ENCODE data around the gene SCN2B.

SCN2B gene
- 0 to 0.06 reads per million in 2 experiments for total RNA-seq

- no peak for DNase-seq (ENCODE audit: low read depth)
These were observed at the start of gene SCN2B for GRCh38 chr11:118175993-118176777. SCN2B (minus strand) TSS chr11:118176639; CDS start chr11:118176431, 208 bp downstream.

GRCh38 chr11:118224511-118225188 is 48.2 kb upstream of the SCN2B start, which contains the start of gene JAML:
JAML (minus strand) TSS chr11:118225011; CDS start chr11:118214866, 10,145 bp downstream.
- peak; percentile 56 for DNase-seq (ENCODE audit: low read depth)

GRCh38 chr11:118223992-118224391 is 47.6 kb upstream of the SCN2B start:
- DNase-seq (ENCODE audit: low read depth) = no peak

- DNase-seq (ENCODE audit: low read depth) = no peak
These were observed 47.1 kb upstream of the SCN2B start for GRCh38 chr11:118223570-118223969.

GRCh38 chr11:118222437-118222836 is 46.0 kb upstream of the SCN2B start:
- no peak for DNase-seq (ENCODE audit: low read depth)

- no peak for DNase-seq (ENCODE audit: low read depth)
These were observed 45.0 kb upstream of the SCN2B start for GRCh38 chr11:118221419-118221818.

GRCh38 chr11:118219732-118220131 is 43.3 kb upstream of the SCN2B start:
- no peak for DNase-seq (ENCODE audit: low read depth)

- DNase-seq (ENCODE audit: low read depth) = no peak
These were observed 42.8 kb upstream of the SCN2B start for GRCh38 chr11:118219244-118219643.

- no peak for DNase-seq (ENCODE audit: low read depth)
These were observed 41.1 kb upstream of the SCN2B start for GRCh38 chr11:118217575-118217974.

GRCh38 chr11:118216621-118217481 is 40.4 kb upstream of the SCN2B start:
- DNase-seq (ENCODE audit: low read depth) = no peak

- no peak for DNase-seq (ENCODE audit: low read depth)
These were observed 39.3 kb upstream of the SCN2B start for GRCh38 chr11:118215765-118216164.

GRCh38 chr11:118215262-118215661 is 38.8 kb upstream of the SCN2B start:
- DNase-seq (ENCODE audit: low read depth) = no peak

GRCh38 chr11:118214210-118214914 is 37.9 kb upstream of the SCN2B start:
- DNase-seq (ENCODE audit: low read depth) = no peak

- no peak for DNase-seq (ENCODE audit: low read depth)
These were observed 37.3 kb upstream of the SCN2B start for GRCh38 chr11:118213781-118214180.

- no peak for DNase-seq (ENCODE audit: low read depth)
These were observed 36.8 kb upstream of the SCN2B start for GRCh38 chr11:118213201-118213600.

- no peak for DNase-seq (ENCODE audit: low read depth)
These were observed 36.3 kb upstream of the SCN2B start for GRCh38 chr11:118212781-118213191.

- DNase-seq (ENCODE audit: low read depth) = no peak
These were observed 35.8 kb upstream of the SCN2B start for GRCh38 chr11:118212131-118212725.

GRCh38 chr11:118211006-118211405 is 34.6 kb upstream of the SCN2B start:
- no peak for DNase-seq (ENCODE audit: low read depth)

GRCh38 chr11:118210323-118210722 is 33.9 kb upstream of the SCN2B start:
- no peak for DNase-seq (ENCODE audit: low read depth)

GRCh38 chr11:118209033-118209432 is 32.6 kb upstream of the SCN2B start:
- DNase-seq (ENCODE audit: low read depth) = no peak

GRCh38 chr11:118207079-118207478 is 30.6 kb upstream of the SCN2B start:
- DNase-seq (ENCODE audit: low read depth) = no peak

Measured in T follicular helper cell (primary cell).